ENCODE data around the gene GLIPR2.
"Not testable (repeated sequence)": the region's sequence is repeated elsewhere in the genome, so short reads cannot be mapped to it uniquely, and the experiment has no call there.

GLIPR2 gene

GRCh38 chr9:36121971-36122370, 14.6 kb upstream of the GLIPR2 start:
- DNase-seq (ENCODE audit: low read depth in 4 of 4, low spot score in 1 of 4) = no peak

- no peak for DNase-seq (ENCODE audit: low read depth in 4 of 4, low spot score in 1 of 4)
These were observed 13.0 kb upstream of the GLIPR2 start for GRCh38 chr9:36123515-36123914.

DNA sequence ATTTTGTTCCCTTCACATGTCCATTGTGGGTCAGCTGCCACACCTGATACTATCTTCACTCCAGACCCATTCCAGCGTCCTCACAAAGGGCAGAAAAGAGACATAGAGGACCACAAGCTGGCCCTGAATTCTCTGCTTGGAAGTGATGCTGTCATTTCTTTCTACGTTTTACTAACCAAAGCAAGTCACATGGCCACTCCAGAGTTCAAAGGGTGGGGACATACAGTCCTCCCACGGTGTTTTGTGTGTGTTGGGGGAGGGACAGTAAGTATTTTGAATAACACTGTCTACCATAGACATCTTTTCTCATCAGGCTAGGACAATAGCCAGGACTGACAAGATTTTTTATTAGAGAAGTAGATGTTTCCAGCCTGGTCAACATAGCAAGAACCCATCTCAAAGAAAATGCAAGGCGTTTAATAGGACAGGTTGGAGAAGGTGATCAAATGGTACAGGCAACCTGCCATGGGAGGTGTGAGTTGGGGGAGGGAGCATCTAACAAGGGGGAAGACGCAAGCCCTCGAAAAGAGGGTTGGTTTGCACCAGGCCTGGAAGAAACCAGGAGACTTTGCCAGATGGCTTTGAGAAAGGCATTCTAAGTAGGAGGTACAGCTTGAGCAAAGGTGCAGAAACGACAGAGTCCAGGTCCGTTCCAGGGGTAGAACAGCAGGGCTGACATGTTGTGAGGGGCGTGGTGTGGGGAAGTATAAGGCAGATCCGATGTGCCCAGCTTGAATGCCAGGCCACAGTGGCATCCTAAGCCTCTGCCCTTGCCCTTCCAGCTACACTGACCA, 11.3 kb upstream of the GLIPR2 start:
- no peak for DNase-seq (ENCODE audit: low read depth in 4 of 4, low spot score in 1 of 4)

- DNase-seq (ENCODE audit: low read depth in 4 of 4, low spot score in 1 of 4) = no peak
These were observed 10.4 kb upstream of the GLIPR2 start for GRCh38 chr9:36126016-36126730.

DNA sequence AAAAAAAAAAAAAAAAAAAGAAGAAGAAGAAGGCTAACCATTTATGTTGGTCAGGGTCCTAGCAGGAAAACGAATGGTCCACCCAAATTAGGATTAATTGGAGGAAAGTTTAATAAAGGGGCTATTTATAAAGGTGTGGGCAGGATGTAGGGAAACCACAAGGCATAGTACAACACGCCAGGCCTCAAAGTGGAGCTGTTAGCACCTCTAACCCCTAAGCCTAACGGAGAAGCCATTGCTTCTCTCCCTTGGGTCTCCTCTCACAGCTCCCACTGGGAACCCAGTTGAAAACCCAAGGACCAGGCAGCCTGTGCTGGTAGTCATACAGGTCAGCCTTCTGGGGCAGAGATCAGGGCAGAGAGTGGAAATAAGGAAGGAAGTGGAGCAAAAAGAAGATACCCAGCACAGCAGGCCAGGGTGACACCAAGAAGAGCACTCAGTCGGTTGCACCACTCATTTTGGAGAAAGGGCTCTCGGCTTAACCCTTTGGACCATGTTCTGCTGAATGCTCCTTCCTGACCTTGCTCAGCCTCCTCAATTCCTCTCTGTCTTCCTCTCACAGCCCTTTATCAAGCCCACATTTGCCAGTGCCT, 8.8 kb upstream of the GLIPR2 start:
- DNase-seq (ENCODE audit: low read depth in 4 of 4, low spot score in 1 of 4) = no peak

GRCh38 chr9:36128349-36128748, 8.2 kb upstream of the GLIPR2 start:
- no peak for DNase-seq (ENCODE audit: low read depth in 4 of 4, low spot score in 1 of 4)

- no peak for DNase-seq (ENCODE audit: low read depth in 4 of 4, low spot score in 1 of 4)
These were observed 7.4 kb upstream of the GLIPR2 start for GRCh38 chr9:36129139-36129538.

GRCh38 chr9:36131666-36132065, 4.9 kb upstream of the GLIPR2 start:
- not testable (repeated sequence) for DNase-seq (ENCODE audit: low read depth in 4 of 4, low spot score in 1 of 4)

GRCh38 chr9:36132086-36132485, 4.4 kb upstream of the GLIPR2 start:
- no peak for DNase-seq (ENCODE audit: low read depth in 4 of 4, low spot score in 1 of 4)

- no peak for DNase-seq (ENCODE audit: low read depth in 4 of 4, low spot score in 1 of 4)
These were observed 1.6 kb upstream of the GLIPR2 start for GRCh38 chr9:36134761-36135505.

GRCh38 chr9:36135741-36136271, 727 bp upstream of the GLIPR2 start:
- no peak for DNase-seq (ENCODE audit: low read depth in 4 of 4, low spot score in 1 of 4)

GRCh38 chr9:36136894-36137391, 410 bp downstream of the GLIPR2 start:
- DNase-seq (ENCODE audit: low read depth in 4 of 4, low spot score in 1 of 4) = no peak

DNA sequence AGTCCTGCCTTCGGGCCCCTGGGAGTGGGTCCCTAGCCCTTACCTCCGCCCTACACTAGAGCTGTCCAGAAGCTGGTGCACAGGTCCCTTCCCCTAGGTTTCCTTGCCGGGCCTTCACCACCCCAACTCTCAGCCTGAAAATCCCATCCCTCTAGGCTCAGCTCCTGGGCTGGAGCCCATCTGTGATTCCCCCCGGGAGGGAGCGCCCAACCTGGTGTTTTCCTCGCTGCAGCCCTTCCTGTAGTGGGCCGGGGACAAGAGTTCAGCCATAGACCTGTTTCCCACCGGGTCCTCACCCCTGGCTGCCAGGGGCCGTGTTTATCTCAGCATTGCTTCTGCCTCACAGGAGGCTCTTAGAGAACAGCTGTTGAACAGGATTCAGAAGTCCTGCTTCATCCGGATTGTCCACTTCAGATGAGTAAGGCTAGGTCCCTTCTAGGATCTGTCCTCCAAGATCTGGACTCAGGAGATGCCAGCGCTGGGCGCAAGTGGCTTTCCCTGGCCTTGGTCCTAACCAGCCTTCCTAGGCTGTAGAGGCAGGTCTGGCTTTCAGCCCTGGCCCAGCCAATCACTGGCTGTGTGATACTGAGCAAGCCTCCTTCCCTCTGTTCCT, 965 bp downstream of the GLIPR2 start:
- no peak for DNase-seq (ENCODE audit: low read depth in 4 of 4, low spot score in 1 of 4)

- no peak for DNase-seq (ENCODE audit: low read depth in 4 of 4, low spot score in 1 of 4)
These were observed 2.0 kb downstream of the GLIPR2 start for GRCh38 chr9:36138496-36138895.

GRCh38 chr9:36138901-36139300, 2.4 kb downstream of the GLIPR2 start:
- no peak for DNase-seq (ENCODE audit: low read depth in 4 of 4, low spot score in 1 of 4)

DNA sequence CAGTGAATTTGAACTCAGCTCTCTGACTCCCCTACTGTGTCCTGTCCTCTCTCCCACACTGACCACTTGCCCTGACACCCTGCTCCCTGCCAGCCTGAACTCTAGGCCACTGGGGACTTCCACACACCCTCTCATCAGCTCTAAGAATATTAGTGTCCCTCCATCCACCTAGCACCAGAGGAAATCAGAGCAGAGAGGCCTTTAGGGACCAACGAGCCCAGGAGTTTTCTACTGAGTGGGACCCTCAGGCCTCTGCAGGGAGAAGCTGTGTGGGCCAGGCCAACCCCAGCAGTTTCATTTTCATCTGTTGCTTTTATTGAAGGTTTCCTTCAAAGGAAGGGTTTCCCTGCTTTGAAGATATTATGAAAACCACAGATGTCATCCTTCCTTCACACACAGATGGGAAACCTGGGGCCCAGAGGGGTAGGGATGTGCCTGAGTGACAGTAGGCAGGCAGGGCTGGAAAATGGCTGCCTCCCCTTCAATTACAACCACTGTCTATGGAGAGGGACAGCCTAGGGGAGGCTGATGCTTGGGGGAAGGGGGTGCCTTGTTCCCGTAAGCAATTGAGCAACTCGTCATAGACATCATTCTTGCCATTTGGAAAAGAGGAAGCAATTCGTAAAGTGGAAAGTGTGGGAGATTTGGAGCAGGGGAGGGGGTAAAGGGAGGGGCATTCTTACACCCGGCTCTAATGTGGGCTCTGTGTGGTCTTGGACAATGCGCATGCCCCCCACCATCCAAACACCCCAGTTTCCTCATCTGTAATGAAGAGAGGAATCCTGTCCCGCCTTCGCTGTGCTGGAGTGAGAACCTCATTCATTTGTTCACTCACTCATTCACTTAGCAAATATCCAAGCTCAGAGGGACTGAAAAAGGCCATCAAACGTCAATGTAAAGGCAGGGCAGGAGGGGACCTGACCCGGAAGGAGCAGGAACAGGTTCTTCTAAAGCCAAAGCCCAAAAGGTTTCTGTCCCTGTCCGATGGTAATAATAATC, 3.9 kb downstream of the GLIPR2 start:
- DNase-seq (ENCODE audit: low read depth in 4 of 4, low spot score in 1 of 4) = no peak

DNA sequence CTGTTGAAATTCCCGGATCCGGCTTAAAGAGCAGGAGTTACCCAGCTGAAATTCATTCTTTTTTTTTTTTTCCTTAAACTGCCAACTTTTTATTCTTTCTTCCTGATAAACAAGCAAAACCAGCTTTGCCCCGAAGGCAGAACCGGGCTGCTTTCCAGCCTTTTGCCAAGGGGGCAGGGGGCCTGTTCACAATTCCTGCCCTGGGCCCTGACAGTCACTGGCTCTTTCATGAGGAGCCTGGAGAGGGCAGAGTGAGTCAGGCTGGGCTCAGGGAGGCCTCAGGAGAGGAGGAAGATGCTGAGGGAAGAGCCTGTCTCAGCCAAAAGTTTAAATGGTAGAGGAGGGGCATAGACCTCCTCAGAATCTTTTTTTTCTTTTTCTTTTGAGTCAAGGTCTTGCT, 4.8 kb downstream of the GLIPR2 start:
- DNase-seq (ENCODE audit: low read depth in 4 of 4, low spot score in 1 of 4) = no peak

GRCh38 chr9:36141761-36142160, 5.2 kb downstream of the GLIPR2 start:
- no peak for DNase-seq (ENCODE audit: low read depth in 4 of 4, low spot score in 1 of 4)

GRCh38 chr9:36142510-36143244, 6.1 kb downstream of the GLIPR2 start:
- DNase-seq (ENCODE audit: low read depth in 4 of 4, low spot score in 1 of 4) = no peak
